ENCODE data around the gene LILRA6.

Gene LILRA6

DNA sequence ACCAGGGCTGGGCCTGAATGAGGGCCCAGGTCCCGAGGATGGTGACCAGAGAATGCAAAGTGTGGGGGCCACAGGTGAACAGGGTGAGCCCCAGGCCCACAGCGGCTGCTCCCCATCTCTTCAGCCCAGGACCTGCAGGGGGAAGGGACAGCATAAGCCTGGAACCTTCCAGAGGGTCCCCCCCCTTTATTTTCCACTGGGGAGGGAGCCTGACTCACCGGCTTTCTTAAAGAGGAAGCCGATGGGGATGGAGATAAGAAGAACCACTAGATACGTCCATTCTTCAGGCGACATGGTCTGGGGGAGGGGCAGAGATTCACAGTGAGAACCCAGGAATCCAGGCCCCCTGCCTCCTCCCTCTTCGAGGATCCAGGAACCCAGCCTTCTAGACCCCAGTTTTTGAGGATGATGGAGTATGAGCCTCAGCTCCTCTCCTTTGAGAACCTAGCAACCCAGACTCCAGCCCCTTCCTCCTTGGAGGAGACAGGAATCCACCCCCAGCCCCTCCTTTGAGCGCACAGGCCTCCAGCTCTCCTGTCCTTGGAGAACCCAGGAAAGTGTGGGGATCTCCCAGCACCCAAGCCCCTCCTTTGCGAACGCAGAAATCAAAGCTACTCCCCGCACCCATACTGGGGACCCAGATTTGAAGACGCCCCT lies 54.2 kb downstream of the LILRA6 start:
- DNase-seq (ENCODE audit: low spot score), result no peak

GRCh38 chr19:54186934-54187381 lies 55.6 kb downstream of the LILRA6 start:
- DNase-seq (ENCODE audit: low spot score), result no peak
